Nephron (organoid): ENCODE results near the gene SP110.

Experiments
- H3K27ac Mint-ChIP-seq, 3 experiments: 2 replicates each; pipeline ENCODE4 v1.8.0; 2020; ENCODE audit warnings: mixed read lengths in 3 of 3, mild to moderate bottlenecking in 2 of 3, moderate library complexity in 1 of 3
- H3K27me3 Mint-ChIP-seq: 2 replicates; pipeline ENCODE4 v1.8.0; 2021; ENCODE audit warnings: low read depth, mild to moderate bottlenecking, moderate library complexity, mixed read lengths
- H3K36me3 Mint-ChIP-seq: 2 replicates; pipeline ENCODE4 v1.8.0; 2020; ENCODE audit warnings: low read depth, mixed read lengths
- H3K4me1 Mint-ChIP-seq: 2 replicates; pipeline ENCODE4 v1.8.0; 2020; ENCODE audit warnings: mixed read lengths
- H3K4me3 Mint-ChIP-seq, 3 experiments: 2 replicates each; pipeline ENCODE4 v1.8.0; 2020; ENCODE audit warnings: mild to moderate bottlenecking in 3 of 3, mixed read lengths in 3 of 3, moderate library complexity in 2 of 3
- H3K9me3 Mint-ChIP-seq: 2 replicates; pipeline ENCODE4 v1.8.0; 2020; ENCODE audit warnings: mixed read lengths
- TF ChIP-seq, protein P1 (sequence below), 3 experiments: fragments of 200-600 bp; sonication (generic); IDR thresholded peaks; one replicate each; pipeline ENCODE4 v1.5.0; 2021; ENCODE audit warnings: antibody characterized with exemption in 3 of 3; ENCODE audit not compliant: unreplicated experiment in 3 of 3

The SP110 gene

DNA sequence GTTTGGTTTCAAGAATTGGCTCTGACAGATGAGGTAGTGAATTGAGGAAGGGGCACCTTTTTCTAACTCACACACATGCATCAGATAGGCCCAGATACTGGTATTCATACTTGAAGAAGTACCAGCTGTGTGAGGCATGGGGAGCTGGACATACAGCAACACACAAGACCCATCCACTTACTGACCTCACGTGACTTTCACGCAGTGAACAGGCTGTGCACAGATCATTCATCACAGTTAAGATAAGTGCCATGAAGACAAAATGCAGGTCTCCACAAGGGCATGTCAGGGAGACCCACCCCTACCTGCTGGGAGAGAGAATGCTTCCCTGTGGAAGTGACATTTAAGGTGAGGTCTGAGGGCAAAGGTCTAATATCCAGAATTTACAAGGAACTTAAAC is 38.6 kb downstream of the SP110 start:
- Mint-ChIP-seq H3K9me3 (no peaks in the 10 kb centered on the region), H3K27me3 (peaks cover 11% of the 10 kb centered on the region), H3K27ac (no peak overlapping the region), H3K4me3 (no peak overlapping the region), H3K4me1 (no peaks in the 10 kb centered on the region), H3K36me3 (peaks cover 23% of the 10 kb centered on the region)
- TF ChIP-seq, protein P1, sequence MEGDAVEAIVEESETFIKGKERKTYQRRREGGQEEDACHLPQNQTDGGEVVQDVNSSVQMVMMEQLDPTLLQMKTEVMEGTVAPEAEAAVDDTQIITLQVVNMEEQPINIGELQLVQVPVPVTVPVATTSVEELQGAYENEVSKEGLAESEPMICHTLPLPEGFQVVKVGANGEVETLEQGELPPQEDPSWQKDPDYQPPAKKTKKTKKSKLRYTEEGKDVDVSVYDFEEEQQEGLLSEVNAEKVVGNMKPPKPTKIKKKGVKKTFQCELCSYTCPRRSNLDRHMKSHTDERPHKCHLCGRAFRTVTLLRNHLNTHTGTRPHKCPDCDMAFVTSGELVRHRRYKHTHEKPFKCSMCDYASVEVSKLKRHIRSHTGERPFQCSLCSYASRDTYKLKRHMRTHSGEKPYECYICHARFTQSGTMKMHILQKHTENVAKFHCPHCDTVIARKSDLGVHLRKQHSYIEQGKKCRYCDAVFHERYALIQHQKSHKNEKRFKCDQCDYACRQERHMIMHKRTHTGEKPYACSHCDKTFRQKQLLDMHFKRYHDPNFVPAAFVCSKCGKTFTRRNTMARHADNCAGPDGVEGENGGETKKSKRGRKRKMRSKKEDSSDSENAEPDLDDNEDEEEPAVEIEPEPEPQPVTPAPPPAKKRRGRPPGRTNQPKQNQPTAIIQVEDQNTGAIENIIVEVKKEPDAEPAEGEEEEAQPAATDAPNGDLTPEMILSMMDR (IDR thresholded peaks at IDR 0.05; ENCODE audit: unreplicated experiment in 3 of 3): no peak

GRCh38 chr2:230179907-230180306 is 39.9 kb downstream of the SP110 start:
- H3K27me3 Mint-ChIP-seq: peaks cover 11% of the 10 kb centered on the region
- no peak overlapping the region for H3K4me3 Mint-ChIP-seq
- no peak overlapping the region for H3K27ac Mint-ChIP-seq
- no peaks in the 10 kb centered on the region for H3K9me3 Mint-ChIP-seq
- no peaks in the 10 kb centered on the region for H3K4me1 Mint-ChIP-seq
- TF ChIP-seq, protein P1 (IDR thresholded peaks at IDR 0.05; ENCODE audit: unreplicated experiment in 3 of 3): no peak
- peaks cover 23% of the 10 kb centered on the region for H3K36me3 Mint-ChIP-seq

GRCh38 chr2:230178546-230179485 is 41.0 kb downstream of the SP110 start:
- no peak overlapping the region for H3K27ac Mint-ChIP-seq
- no peak overlapping the region for H3K4me3 Mint-ChIP-seq
- peaks cover 23% of the 10 kb centered on the region for H3K36me3 Mint-ChIP-seq
- no peaks in the 10 kb centered on the region for H3K4me1 Mint-ChIP-seq
- TF ChIP-seq, protein P1 (IDR thresholded peaks at IDR 0.05; ENCODE audit: unreplicated experiment in 3 of 3): no peak
- peaks cover 11% of the 10 kb centered on the region for H3K27me3 Mint-ChIP-seq
- H3K9me3 Mint-ChIP-seq: no peaks in the 10 kb centered on the region

- peaks cover 4% of the 10 kb centered on the region for H3K27me3 Mint-ChIP-seq
- no peaks in the 10 kb centered on the region for H3K4me1 Mint-ChIP-seq
- no peak overlapping the region for H3K4me3 Mint-ChIP-seq
- H3K36me3 Mint-ChIP-seq: peaks cover 18% of the 10 kb centered on the region
- no peak overlapping the region for H3K27ac Mint-ChIP-seq
- TF ChIP-seq, protein P1 (IDR thresholded peaks at IDR 0.05; ENCODE audit: unreplicated experiment in 3 of 3): no peak
- no peaks in the 10 kb centered on the region for H3K9me3 Mint-ChIP-seq
Observed at GRCh38 chr2:230176996-230177395, 42.8 kb downstream of the SP110 start.

DNA sequence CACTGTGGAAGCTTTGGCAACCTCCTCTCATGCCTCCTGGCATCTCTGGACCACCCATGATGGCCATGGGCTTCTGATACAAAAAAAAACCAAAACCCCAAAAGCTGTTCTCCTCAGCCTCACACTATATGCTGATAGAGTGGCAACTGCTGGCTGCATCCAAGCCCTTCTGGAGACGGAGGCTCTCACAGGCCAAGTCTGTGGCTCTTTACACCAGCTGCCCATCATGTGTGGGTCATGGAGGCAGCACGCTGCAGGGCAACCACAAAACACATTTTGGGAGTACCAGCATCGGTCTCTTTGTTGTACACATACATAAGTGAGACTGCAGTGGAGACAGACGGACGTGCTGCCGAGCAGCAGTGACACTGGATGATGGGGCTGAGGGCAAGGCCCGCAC is 45.3 kb downstream of the SP110 start:
- H3K9me3 Mint-ChIP-seq: no peaks in the 10 kb centered on the region
- H3K27ac Mint-ChIP-seq: no peak overlapping the region
- H3K36me3 Mint-ChIP-seq: peaks cover 8% of the 10 kb centered on the region
- H3K27me3 Mint-ChIP-seq: no peaks in the 10 kb centered on the region
- TF ChIP-seq, protein P1 (IDR thresholded peaks at IDR 0.05; ENCODE audit: unreplicated experiment in 3 of 3): no peak
- no peaks in the 10 kb centered on the region for H3K4me1 Mint-ChIP-seq
- H3K4me3 Mint-ChIP-seq: no peak overlapping the region

- TF ChIP-seq, protein P1 (IDR thresholded peaks at IDR 0.05; ENCODE audit: unreplicated experiment in 3 of 3): no peak
- H3K27ac Mint-ChIP-seq: no peak overlapping the region
- H3K36me3 Mint-ChIP-seq: peaks cover 4% of the 10 kb centered on the region
- H3K27me3 Mint-ChIP-seq: no peaks in the 10 kb centered on the region
- no peak overlapping the region for H3K4me3 Mint-ChIP-seq
- H3K9me3 Mint-ChIP-seq: no peaks in the 10 kb centered on the region
- H3K4me1 Mint-ChIP-seq: no peaks in the 10 kb centered on the region
Observed at GRCh38 chr2:230172852-230173251, 46.9 kb downstream of the SP110 start.
